Duodenal mucosa (tissue), 2 donors: Measurements from ENCODE around the gene JADE2.

Experiments
- H3K27ac ChIP-seq: one replicate; pipeline ENCODE4 v1.7.0; 2013; ENCODE audit warnings: low read depth, low read length
- H3K27me3 ChIP-seq, 2 donors: one replicate each; pipeline ENCODE4 v1.7.0; 2013; ENCODE audit warnings: low read length in 2 of 2, control low read depth in 1 of 2; ENCODE audit not compliant: insufficient read depth in 2 of 2, control insufficient read depth in 1 of 2
- H3K36me3 ChIP-seq, 2 donors: one replicate each; pipeline ENCODE4 v1.7.0; 2013; ENCODE audit warnings: low read length in 2 of 2, control low read depth in 1 of 2; ENCODE audit not compliant: insufficient read depth in 2 of 2, control insufficient read depth in 1 of 2
- H3K4me1 ChIP-seq, 2 donors: one replicate each; pipeline ENCODE4 v1.7.0; 2013; ENCODE audit warnings: low read length in 2 of 2, control low read depth in 1 of 2; ENCODE audit not compliant: insufficient read depth in 2 of 2, control insufficient read depth in 1 of 2
- H3K4me3 ChIP-seq, 2 donors: one replicate each; pipeline ENCODE4 v1.7.0; 2013; ENCODE audit warnings: low read length in 2 of 2, low read depth in 1 of 2
- H3K9ac ChIP-seq, 2 donors: one replicate each; pipeline ENCODE4 v1.7.0; 2013; ENCODE audit warnings: low read length in 2 of 2, low read depth in 1 of 2
- H3K9me3 ChIP-seq, 2 donors: one replicate each; pipeline ENCODE4 v1.7.0; 2013; ENCODE audit warnings: low read length in 2 of 2, control low read depth in 1 of 2; ENCODE audit not compliant: control insufficient read depth in 1 of 2

The JADE2 gene

DNA sequence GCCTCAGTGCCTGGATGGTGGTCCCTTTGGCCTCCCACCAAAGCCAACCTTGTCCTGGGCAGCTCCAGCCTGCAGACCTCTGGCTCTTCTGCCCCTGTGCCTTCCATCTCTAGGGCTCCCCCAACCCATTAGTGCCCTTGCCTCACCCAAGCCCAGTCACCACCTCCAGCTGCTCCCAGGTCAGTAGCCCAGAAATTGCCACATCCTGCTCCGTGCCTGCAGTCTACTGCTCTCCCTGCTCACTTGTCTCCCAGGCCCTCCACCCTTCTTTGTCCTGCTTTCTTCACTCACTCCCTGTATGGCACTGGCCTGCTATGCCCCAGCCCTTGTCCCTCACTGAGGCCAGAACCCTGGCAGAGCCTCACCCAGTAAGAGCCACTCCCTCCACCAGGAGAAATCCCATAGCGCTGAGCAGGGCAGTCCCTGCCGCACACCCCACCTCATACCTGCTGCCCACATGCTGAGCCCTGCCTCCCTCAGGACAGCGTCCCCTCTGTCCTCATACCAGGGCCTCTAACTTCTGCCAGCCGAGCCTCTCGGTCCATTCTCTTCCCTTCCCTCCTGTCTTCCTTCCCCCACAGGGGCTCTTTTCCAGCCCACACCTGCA is 44.4 kb downstream of the JADE2 start:
- H3K4me3 ChIP-seq = no peak overlapping the region
- H3K36me3 ChIP-seq = peaks cover 46 to 88% of the 10 kb centered on the region in 2 donors
- no peak overlapping the region for H3K27ac ChIP-seq
- H3K27me3 ChIP-seq = no peaks in the 10 kb centered on the region
- H3K9me3 ChIP-seq = no peaks in the 10 kb centered on the region
- peaks cover 21 to 24% of the 10 kb centered on the region in 2 donors for H3K4me1 ChIP-seq
- H3K9ac ChIP-seq = no peak overlapping the region

- no peaks in the 10 kb centered on the region for H3K27me3 ChIP-seq
- H3K27ac ChIP-seq = no peak overlapping the region
- peaks cover 46 to 88% of the 10 kb centered on the region in 2 donors for H3K36me3 ChIP-seq
- no peak overlapping the region for H3K9ac ChIP-seq
- peaks cover 21 to 24% of the 10 kb centered on the region in 2 donors for H3K4me1 ChIP-seq
- no peak overlapping the region for H3K4me3 ChIP-seq
- no peaks in the 10 kb centered on the region for H3K9me3 ChIP-seq
Observed at GRCh38 chr5:134570365-134570758, 44.9 kb downstream of the JADE2 start.

- peaks cover 46 to 88% of the 10 kb centered on the region in 2 donors for H3K36me3 ChIP-seq
- no peak overlapping the region for H3K27ac ChIP-seq
- H3K4me1 ChIP-seq = peaks cover 21 to 24% of the 10 kb centered on the region in 2 donors
- no peak overlapping the region for H3K4me3 ChIP-seq
- no peaks in the 10 kb centered on the region for H3K9me3 ChIP-seq
- no peak overlapping the region for H3K9ac ChIP-seq
- no peaks in the 10 kb centered on the region for H3K27me3 ChIP-seq
Observed at GRCh38 chr5:134570886-134571285, 45.4 kb downstream of the JADE2 start.

DNA sequence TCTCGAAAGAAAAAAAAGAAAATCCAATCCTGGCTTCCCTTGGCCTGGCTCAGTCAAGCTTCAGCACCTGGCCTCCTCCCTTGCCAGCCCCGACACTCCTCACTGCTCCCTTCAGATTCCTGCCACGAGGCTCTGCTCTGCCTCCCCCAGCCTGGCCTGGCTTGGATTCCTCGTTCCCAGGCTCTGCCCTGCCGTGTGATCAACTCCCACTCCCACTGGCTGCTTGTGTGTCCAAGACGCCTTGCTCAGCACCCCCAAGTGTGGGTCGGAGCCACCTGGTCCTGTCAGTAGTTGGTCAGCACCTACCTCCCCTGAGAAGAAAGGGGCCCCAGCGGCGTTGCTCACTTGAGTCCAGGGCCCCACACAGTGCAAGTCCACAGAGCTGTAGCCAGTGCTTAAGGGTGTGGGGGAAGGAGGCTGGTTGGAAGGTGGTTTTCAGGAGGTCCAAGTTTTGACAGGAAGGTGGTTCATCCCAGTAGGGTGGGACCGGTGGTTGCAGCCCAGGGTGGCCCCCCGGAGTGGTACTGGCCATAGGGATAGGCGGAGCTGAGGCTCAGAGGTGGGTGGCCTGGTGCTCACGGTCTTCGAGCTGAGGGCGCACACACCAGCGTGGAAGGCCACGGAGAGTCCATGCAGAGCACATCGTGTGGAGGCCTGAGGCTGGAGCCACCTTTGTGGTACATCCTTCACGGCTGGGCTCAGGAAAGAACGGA is 46.4 kb downstream of the JADE2 start:
- Histone ChIP-seq H3K9ac (no peak overlapping the region), H3K27me3 (no peaks in the 10 kb centered on the region), H3K4me3 (no peak overlapping the region), H3K9me3 (no peaks in the 10 kb centered on the region), H3K36me3 (peaks cover 46 to 88% of the 10 kb centered on the region in 2 donors), H3K27ac (no peak overlapping the region), H3K4me1 (peaks cover 21 to 24% of the 10 kb centered on the region in 2 donors)

GRCh38 chr5:134572811-134573210 is 47.3 kb downstream of the JADE2 start:
- H3K4me1 ChIP-seq = peaks cover 17 to 20% of the 10 kb centered on the region in 2 donors
- H3K27ac ChIP-seq = no peak overlapping the region
- H3K9ac ChIP-seq = no peak overlapping the region
- H3K9me3 ChIP-seq = no peaks in the 10 kb centered on the region
- H3K36me3 ChIP-seq = peaks cover 40 to 87% of the 10 kb centered on the region in 2 donors
- H3K4me3 ChIP-seq = no peak overlapping the region
- no peaks in the 10 kb centered on the region for H3K27me3 ChIP-seq

- Histone ChIP-seq H3K4me3 (no peak overlapping the region), H3K9ac (no peak overlapping the region), H3K9me3 (no peaks in the 10 kb centered on the region), H3K4me1 (peaks cover 1 to 7% of the 10 kb centered on the region in 2 donors), H3K36me3 (peaks cover 44 to 90% of the 10 kb centered on the region in 2 donors), H3K27ac (no peak overlapping the region), H3K27me3 (no peaks in the 10 kb centered on the region)
Observed at GRCh38 chr5:134574521-134574920, 49.1 kb downstream of the JADE2 start.

DNA sequence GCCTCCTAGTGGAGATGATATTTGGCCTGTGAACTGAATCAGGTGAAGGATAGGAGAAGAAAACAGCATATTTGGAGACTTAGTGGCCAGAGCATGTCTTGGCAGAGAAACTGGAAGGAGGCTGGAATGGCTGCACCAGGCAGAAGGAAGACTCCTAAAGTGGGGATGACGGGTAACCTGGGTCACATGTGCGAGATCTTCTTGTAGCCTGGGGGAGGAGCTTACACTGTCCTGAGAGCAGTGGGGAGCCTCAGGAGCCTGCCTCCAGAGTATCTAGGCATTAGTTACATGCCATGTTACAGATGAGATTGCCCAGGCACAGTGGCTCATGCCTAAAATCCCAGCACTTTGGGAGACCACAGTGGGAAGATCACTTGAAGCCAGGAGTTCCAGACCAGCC is 49.8 kb downstream of the JADE2 start:
- Histone ChIP-seq H3K36me3 (peaks cover 40 to 88% of the 10 kb centered on the region in 2 donors), H3K9me3 (no peaks in the 10 kb centered on the region), H3K27ac (no peak overlapping the region)

GRCh38 chr5:134576386-134577021 is 51.0 kb downstream of the JADE2 start:
- Histone ChIP-seq H3K36me3 (peaks cover 48 to 90% of the 10 kb centered on the region in 2 donors), H3K27ac (no peak overlapping the region), H3K9ac (no peak overlapping the region), H3K27me3 (no peaks in the 10 kb centered on the region), H3K4me3 (no peak overlapping the region), H3K4me1 (peaks cover 0 to 3% of the 10 kb centered on the region in 2 donors), H3K9me3 (no peaks in the 10 kb centered on the region)

More for the DNA sequence above, 49.8 kb downstream of the JADE2 start:
- Histone ChIP-seq H3K9ac (no peak overlapping the region), H3K4me3 (no peak overlapping the region), H3K27me3 (no peaks in the 10 kb centered on the region), H3K4me1 (peaks cover 0 to 3% of the 10 kb centered on the region in 2 donors)

DNA sequence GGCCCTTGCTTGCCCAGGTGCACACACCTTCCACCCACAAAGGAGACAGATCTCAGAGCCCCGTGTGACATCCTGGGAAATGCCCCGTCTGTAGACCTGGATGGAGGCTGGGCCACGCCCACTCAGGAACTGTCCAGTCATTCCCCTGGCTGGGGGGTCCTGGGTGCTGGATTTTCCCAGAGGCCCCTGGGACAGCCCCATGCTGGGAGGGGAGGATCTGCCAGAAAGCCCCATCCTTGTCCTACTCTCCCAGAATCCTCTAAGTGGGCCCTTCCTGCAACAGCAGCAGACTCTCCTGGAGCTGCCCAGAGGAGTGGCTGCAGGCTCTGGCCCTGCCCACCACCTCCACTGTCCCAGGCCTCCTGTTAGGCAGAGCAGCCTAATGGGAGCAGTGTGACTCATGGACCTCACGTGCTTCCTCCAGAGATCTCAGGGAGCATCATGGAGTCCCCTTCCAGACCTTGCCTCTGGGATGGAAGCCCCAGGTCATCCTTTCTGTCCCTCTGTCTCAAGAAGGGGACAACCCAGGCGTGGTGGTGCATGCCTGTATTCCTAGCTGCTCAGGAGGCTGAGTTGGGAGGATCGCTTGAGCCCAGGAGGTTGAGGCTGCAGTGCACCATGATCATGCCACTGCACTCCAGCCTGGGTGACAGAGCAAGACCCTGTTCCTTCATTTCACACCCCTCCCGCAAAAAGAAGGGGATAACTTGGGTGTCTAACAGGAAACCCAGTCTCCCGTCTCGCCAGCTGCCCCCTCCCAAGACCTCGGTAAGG is 51.7 kb downstream of the JADE2 start:
- H3K4me1 ChIP-seq = peaks cover 0 to 3% of the 10 kb centered on the region in 2 donors
- H3K27ac ChIP-seq = no peak overlapping the region
- H3K4me3 ChIP-seq = no peak overlapping the region
- no peaks in the 10 kb centered on the region for H3K27me3 ChIP-seq
- peaks cover 45 to 83% of the 10 kb centered on the region in 2 donors for H3K36me3 ChIP-seq
- H3K9me3 ChIP-seq = no peaks in the 10 kb centered on the region
- H3K9ac ChIP-seq = no peak overlapping the region
